HG03457 (cell line): ENCODE results near the gene SSR2.

Source experiments
- ATAC-seq: cut with Tn5 transposase; IDR thresholded peaks from one replicate; pipeline ENCODE4 v1.9.1; 2021; ENCODE audit warnings: moderate number of reproducible peaks; ENCODE audit not compliant: unreplicated experiment

Gene SSR2

GRCh38 chr1:156020293-156021092, at the start of gene SSR2:
SSR2 (minus strand) TSS chr1:156020951; CDS start chr1:156020167, 784 bp downstream.
- ATAC-seq: peak; percentile 81

DNA sequence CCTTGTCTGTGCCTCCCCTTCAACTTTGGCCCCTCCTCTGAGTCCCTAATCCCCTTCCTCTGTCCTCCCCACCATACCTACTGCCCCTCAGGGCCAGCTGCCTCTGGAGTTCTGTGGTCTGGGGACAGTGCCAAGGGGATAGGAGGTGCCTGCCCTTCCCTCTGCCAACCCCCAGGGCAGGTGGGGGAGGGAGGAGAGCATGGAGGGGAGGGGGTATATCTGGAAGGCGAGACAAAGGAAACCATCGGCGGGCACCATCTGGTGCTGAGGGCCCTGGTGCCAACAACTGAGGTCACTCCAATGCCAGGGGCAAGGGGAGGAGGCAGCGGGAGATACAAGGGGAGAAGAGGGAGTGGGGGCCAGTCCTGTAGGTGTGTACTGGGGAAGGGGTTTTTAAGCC, 49.8 kb upstream of the SSR2 start:
- ATAC-seq: no peak

DNA sequence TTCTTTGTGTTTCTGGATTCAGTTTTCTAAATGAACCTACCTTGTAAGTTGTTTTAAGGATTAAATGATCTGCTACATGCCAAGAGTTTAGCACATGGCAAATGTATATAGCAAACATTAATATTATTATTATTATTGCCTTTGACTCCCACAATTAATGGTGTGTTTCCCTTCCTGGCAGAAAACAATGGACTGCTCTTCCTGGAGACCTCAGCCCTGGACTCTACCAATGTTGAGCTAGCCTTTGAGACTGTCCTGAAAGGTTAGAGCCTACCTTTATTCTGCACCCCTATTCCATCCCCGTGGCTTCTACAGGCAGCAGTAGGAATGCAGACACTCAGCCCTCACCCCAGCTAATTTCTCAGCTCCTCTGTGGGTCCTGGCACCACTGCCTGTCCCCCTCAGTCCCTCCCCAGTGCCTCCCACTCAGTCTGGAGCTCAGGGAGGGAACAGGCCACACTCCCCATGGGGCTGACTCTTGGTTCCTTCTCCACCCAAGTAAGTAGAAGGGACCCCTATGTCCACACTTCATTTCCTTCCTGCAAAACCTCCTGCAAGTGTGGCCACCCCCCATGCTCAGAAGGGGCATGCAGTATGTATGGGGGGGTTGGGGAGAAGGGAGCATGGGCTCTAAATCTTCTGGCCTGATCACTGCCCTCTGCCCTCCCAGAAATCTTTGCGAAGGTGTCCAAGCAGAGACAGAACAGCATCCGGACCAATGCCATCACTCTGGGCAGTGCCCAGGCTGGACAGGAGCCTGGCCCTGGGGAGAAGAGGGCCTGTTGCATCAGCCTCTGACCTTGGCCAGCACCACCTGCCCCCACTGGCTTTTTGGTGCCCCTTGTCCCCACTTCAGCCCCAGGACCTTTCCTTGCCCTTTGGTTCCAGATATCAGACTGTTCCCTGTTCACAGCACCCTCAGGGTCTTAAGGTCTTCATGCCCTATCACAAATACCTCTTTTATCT, 49.0 kb upstream of the SSR2 start:
- no peak for ATAC-seq

GRCh38 chr1:156067262-156067661, 46.5 kb upstream of the SSR2 start:
- ATAC-seq: no peak

GRCh38 chr1:156065871-156066270, 45.1 kb upstream of the SSR2 start:
- no peak for ATAC-seq

DNA sequence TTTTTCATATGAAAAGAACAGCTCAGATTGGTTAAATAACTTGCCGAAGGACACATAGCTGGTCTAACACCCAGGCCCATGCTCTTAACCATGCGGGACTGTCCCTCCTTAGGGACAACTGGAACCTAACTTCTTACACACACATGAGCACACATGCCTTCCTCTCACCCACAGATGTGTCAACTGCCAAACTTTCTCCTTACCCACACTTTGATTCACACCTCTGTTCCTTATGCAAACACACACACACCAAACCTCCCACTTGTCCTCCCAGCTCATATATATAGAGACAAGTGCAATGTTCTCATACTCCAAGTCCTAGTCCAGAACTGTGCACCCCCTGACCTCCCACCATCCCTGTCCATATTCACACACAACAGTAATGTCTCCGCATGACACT, 44.5 kb upstream of the SSR2 start:
- ATAC-seq: no peak

DNA sequence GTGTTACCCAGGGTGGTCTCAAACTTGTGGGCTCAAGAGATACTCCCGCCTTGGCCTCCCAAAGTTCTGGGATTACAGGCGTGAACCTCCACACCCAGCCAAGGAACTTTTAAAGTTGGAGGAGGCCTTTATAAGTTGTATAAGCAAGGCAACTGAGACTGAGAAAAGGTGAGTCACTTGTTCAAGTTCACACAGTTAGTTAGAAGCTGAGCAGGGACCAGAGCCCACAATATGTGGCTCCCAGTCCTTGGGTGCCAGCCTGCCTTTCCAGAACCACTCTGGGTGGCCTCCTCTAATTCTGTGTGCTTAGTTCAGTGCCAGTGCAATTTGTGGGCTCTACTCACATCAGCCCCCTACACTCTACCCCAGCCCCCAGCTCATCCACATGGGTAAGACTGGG, 43.9 kb upstream of the SSR2 start:
- no peak for ATAC-seq

DNA sequence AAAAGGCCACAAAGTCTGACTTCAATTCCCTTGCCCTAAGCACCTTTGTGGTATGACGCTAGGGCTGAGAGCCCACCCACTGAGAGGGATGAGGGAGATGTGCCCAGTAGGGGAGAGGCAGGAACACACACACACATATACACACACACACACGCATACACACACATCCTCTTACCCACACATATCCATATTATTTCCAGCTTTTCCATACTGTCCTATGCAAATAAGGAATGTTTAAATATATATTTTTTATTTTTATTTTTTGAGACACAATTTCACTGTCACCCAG, 43.2 kb upstream of the SSR2 start:
- no peak for ATAC-seq

GRCh38 chr1:156062189-156062588, 41.4 kb upstream of the SSR2 start:
- ATAC-seq: no peak

DNA sequence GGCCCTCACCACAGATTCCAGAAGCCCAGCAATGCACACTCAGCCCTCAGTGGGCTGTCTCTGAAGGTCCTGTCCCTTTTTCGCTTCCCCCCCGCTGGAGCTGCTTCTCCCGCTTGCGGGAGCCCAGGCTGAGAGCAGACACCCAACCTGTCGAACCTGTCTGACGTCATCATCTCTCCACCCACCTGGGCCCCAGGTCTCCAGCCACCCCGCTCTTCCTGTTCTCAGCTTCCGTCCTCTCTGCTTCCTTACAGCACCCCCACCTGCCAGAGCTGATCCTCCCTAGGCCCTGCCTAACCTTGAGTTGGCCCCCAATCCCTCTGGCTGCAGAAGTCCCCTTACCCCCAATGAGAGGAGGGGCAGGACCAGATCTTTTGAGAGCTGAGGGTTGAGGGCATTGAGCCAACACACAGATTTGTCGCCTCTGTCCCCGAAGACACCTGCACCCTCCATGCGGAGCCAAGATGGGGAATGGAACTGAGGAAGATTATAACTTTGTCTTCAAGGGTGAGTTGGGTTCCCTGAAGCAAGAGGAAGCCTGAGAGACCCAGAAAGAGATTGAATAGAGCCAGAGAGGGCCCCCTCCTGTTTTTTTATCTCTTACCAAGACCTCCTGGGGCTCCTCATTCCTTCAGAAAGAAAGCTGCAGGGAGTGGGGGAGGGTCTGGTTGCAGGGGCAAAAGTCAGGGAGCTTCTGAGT, 40.3 kb upstream of the SSR2 start, which contains the start of gene RAB25:
Gene RAB25 (plus strand): TSS at position 224 of the 700 bp plus-strand sequence. CDS start 241 bp downstream, at position 465.
- no peak for ATAC-seq

DNA sequence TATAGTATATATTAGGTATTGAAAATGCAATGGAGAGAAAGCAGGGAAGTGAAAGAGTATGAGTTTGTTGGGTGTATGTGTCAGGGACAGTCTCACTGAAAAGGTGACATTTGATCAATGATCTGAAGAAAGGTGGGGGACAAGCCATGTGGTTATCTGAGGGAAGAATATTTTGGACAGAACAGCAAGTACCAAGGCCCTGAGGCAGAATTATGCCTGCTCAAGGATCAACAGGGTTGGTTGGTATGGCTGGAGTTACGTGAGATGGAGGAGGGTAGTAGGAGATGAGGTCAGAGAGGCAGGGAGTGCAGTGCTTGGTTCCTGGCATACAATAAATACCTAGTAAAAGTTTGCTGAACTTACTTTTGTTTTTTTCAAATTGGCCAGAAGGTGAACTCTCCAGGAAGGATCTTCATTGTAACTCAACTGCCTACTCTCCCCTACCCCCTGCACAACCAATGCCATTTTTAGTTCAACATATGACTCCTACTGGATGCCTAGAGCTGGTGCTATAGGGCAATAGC, 35.6 kb upstream of the SSR2 start:
- ATAC-seq: no peak

DNA sequence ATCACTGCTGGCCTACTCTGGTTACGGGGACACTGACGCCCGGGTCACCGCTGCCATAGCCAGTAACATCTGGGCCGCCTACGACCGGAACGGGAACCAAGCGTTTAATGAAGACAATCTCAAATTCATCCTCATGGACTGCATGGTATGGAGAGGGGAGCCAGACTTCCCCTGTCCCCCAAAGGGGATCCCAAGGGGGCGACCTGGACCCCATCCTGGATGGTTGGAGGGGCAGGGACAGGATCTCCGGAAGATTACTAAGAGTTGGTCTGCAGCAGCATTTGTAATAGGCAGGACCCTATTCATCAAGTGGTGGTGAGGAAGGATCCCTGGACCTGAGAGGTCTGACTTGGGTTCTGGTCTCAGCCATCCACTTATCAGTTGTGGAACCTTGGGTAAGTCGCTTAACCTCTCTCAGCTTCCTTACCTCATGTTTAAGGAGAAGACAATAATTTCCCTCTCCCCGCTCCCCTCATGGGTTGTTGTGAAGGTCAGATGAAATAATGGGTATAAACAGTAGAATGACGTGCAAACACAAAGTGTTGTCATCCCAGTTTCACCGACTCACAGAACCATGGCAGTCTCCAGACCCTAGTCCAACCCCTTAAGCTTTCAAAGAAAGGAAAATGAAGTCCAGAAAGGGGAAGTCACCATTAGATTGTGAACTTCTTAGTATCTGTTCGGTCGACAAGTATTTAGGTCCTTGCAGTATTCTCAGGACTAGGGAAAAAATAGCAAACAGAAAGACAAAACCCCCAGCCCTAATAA, 34.7 kb upstream of the SSR2 start:
- ATAC-seq: no peak

- ATAC-seq: peak; percentile 63
These were observed 33.9 kb upstream of the SSR2 start, which contains the start of gene LAMTOR2 for GRCh38 chr1:156054500-156055280. LAMTOR2 (plus strand) TSS chr1:156054782; CDS start chr1:156054890, 108 bp downstream.

DNA sequence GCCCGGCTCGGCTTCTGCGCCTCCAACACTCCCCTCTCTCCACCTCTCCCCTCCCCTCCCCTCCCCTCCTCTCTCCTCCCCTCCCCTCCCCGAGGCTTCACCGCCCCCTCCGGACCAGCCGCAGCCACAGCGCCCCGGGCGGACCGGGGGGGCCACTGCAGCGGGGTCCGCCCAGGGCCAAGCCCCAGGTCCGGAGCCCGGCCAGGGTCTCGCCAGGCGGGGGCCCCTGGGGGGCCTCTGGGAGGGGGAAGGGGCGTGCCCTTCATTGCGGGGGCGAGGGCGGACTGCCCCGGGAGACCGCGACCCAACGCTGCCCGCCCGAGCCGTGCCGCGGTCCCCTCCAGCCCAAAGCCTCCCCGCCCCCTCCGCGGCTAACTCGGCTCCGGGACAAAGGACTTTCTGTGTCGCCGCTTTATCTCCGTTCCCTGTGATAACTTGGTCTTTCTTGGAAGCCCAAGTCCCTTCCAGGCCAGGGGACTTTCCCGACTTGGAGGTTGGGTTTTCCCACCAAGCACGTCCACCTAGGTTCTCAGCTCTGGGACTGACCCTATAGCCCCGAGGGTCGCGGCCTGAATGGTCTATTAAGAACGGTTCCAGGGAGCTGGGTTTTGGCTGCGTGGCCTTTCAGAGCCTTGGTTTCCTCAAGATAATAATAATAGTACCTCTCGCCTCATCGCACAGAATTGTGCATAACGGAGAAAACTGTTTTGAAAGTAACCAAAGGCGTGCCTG, 33.2 kb upstream of the SSR2 start, which contains the start of gene UBQLN4:
Gene UBQLN4 (minus strand): TSS at position 31 of the 732 bp plus-strand sequence. CDS start 97 bp downstream, outside the sequence.
- no peak for ATAC-seq

- no peak for ATAC-seq
These were observed 32.4 kb upstream of the SSR2 start for GRCh38 chr1:156052862-156053767.

DNA sequence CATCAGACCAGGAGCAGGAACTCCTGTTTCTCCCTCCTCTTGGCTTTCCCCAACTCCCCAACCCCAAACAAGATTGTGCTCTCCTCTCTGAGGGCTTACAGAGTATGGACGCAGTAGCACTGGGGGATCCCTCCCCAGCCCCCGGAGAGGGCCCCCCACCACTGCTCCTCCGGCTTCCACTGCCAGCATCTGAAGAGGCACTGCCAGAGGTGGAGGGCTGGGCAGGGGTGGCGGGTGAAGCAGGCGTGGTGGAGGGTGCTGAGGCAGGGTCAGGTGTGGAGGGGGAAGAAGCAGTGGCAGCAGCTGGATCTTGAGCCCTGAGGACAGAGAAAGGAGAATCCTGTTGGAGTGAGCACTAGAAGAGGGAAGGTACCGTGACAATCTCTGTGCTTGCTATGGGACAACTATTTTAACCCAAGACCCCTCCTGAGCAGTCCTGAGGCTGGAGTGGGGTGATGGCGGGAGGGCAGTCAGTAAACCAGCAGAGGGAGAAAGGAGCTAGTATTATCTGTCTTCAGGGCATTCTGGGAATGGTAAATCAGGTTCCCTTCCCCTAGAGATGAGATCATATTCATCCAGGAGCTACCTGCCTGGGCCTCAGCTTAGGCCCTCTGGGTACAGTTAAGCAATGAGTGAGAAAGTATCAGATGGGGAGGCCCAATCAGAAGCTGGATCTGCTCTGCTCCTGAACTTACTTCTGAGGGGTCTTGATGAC, 30.4 kb upstream of the SSR2 start:
- no peak for ATAC-seq

GRCh38 chr1:156050376-156050775, 29.6 kb upstream of the SSR2 start:
- ATAC-seq: no peak
